ENCODE data around the gene SPATA31C2.
"Not testable (repeated sequence)": the region's sequence is repeated elsewhere in the genome, so short reads cannot be mapped to it uniquely, and the experiment has no call there.

Gene SPATA31C2

DNA sequence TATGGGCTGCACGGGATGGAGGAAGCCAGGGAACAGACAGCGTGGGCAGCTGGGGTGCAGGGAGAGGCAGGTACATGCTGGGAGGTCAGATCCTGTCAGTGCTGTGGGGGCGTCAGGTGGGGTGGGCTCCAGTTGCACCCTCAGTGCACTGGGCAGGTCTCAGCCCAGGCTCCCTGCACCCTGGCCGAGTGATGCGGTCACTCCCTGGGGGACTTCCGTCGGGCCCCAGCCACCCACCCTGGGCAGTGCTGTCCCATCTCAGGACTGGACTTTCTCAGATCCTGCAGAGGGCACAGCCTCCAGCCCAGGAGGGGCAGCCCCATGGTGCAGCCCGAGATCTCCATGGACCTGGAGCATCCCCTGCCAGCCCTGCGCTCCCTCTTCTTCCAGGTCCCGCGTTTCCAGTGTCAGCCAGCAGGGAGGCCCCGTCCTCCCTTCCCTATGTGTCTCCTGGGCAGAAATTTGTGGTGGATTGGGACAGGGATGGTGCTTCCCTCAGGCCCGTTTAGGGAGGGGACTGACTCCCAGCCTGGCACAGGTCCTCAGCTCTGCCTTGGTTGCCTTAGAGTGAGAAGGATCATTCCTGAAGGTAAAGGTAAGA, 10.5 kb downstream of the SPATA31C2 start:
- DNase-seq (ENCODE audit: low read depth): not testable (repeated sequence)

DNA sequence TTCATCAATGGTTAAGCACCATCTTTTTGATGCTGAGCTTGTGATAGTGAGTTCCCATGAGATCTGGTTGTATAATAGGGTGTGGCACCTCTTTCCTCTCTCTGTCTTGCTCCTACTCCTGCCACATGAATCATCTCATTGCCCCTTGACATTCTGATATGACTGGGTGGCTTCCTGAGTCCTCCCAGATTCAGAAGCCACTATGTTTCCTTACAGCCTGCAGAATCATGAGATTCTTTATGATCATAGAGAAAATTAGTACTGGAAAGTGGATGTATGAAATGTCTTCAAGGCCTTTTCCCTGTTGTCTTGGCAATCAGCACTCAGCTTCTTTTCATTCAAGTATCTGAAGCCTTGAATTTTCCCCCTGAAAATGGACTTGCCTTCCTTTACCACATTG, 14.9 kb downstream of the SPATA31C2 start:
- not testable (repeated sequence) for DNase-seq (ENCODE audit: low read depth)

DNA sequence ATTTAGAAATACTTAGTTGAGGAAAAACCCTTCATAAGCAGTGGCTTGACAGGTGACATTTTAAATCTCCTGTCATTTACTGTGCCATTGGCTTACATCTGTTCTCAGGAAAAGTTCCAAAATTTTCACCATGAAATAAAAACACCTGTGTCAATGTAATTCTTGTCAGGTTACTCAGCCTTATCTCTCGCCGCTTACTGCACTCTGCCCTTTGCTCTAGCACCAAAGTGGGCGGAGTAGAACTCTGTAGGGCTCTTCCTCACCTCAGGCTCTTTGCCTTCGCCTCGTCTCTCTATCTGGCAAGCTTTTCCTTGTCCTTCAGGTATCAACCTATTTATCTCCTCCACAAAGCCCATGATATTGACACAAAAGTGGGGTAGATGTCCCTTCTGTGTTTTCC, 20.2 kb downstream of the SPATA31C2 start:
- not testable (repeated sequence) for DNase-seq (ENCODE audit: low read depth)

DNA sequence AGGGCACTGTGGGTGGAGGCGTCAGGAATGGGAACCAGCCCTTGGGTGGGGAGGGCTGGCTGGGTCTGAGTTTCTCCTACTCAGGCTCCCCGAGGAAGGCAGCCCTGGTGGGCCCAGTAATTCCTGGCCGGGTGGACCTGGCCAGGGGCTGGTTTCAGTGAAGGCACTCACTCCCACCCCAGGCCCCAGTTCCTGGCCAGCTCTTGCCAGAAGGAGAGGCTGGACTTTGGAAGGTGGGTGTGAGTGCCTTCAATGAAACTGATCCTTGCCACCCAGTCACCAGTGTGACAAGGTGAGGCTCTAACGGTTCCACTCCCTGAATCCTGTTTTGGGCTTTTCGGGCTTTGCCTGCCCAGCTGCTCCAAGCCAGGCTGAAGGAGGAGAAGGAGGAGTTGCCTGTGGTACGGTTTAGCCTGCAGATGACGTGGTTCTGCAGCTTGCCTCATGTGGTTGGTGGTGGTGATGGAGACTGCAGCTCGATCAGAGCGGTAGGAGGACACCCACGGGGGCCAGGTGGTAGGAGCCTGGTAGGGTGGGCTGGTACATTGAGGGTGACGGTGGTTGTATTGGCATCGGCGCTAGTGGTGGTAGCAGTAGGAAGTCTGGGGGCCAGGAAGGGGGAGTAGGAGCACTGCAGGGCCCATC, 23.2 kb downstream of the SPATA31C2 start:
- not testable (repeated sequence) for DNase-seq (ENCODE audit: low read depth)

DNA sequence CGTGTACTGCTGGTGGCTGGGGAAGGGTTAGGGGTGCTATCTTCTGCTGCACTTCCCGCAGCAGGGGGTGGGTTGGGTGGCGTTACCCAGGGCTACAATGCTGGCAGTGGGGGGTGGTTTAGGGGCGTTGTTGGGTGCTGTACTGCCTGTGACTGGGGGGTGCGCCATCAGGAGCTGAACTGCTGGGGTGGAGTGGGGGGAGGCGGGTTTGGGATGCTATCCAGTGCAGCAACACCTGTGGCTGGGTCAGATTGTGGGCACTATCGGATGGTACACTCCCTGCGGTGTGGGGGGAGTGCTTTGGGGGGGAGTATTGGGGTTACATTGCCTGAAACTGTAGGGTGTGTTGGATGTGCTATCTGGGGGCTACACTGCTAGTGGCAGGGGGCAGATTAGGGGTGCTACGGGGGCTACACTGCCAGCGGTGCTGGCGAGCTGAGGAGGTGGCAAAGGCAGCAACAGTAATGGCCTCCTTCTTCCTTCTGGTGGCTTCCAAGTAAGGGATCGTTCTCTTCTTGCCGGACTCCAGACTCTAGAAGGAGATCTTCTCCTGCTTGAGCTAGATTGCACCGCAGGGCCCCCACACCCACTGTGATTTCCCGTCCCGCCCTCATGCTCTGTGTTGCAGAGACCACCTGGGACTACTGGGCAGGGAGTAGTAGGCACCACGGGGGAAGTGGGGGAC, 23.9 kb downstream of the SPATA31C2 start:
- DNase-seq (ENCODE audit: low read depth): not testable (repeated sequence)

DNA sequence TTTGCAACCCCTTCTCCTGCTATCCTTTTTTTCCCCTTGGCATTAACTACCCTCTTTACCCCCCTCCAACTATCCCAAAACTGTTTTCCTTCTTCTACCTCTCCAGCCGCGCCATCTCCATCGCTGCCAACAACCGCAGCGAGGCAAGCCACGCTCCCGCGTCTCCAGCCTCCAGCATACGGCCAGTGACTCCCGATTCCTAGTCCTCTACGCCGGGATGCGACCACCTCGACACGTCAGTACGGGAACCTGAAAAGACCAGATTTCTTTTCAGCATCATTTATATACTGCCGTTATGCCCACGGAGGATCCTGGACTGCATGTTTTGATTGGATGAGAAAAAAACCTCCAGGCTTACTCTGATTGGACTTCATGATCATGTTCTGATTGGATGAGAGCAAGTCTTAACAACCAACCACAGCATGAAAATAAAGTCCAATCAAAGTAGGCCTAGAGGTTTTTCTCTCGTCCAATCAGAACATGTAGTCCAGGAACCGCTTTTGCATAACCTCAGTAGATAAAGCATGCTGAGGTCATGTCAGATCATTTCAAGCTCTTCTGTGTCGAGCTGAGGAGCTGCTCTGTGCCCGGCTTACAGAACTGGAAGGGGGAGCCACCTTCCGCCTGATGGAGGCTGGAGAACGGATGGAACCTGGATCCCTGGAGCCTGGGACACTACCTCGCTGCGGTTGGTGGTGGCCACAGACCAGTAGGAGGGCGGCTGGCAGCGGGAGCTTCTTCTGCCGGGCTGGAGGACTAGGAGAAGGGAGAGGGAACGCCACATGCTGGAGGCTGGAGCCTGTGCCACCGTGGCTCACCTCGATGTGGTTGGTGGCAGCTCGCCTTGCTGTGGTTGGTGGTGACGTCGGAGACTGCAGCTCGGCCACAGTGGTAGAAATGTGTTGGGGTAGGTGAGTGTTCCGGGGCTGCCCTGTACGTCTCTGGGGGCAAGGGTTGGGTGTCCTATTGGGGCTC, 24.8 kb downstream of the SPATA31C2 start:
- not testable (repeated sequence) for DNase-seq (ENCODE audit: low read depth)

DNA sequence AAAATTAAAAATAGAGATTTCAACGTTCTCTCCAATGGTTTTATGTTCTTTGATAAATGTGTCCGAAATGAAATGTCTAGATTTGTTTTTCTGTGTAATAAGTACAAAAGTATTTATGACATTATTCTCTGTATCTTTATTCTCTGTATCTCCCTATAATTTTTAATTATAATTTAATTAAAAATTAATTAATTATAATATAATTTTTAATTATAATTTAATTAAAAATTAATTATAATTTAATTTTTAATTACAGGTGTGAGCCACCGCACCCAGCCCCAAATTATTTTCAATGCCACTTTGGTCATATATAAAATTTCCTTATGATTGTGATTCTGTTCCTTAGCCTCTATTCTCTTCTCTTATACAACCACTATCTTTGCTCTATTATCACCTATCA, 28.2 kb downstream of the SPATA31C2 start:
- no peak for DNase-seq (ENCODE audit: low read depth)

DNA sequence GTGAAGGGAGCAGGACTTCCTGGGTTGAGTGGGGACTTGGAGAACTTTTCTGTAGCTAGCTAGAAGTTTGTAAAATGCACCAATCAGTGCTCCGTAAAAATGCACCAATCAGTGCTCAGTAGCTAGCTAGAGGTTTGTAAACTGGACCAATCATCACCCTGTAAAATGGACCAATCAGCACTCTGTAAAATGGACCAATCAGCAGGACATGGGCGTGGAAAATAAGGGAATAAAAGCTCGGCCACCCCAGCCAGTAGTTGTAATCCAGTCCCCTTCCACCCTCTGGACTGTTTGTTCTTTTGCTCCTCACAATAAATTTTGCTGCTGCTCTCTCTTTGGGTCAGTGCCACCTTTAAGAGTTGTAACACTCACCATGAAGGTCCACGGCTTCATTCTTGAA, 29.5 kb downstream of the SPATA31C2 start:
- no peak for DNase-seq (ENCODE audit: low read depth)

DNA sequence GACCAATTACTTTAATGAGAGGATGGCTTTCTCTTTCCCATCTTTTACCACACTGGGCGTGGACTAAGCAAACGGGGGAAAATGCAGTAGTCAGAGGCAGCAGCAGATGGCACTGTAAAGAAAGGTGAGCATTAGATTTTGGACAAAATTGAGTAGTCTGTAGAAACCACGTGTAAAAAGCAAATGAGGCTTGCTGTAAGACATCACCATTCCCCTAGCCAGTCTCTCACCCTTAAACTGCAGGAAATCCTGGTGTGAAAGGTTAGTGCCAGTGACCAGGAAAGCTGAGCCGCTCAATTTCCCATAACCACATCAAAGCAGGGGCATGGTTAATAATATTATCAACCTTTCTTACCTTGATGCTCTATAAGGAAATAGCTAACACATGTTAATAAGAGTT, 31.8 kb downstream of the SPATA31C2 start:
- peak; percentile 40 for DNase-seq (ENCODE audit: low read depth)

DNA sequence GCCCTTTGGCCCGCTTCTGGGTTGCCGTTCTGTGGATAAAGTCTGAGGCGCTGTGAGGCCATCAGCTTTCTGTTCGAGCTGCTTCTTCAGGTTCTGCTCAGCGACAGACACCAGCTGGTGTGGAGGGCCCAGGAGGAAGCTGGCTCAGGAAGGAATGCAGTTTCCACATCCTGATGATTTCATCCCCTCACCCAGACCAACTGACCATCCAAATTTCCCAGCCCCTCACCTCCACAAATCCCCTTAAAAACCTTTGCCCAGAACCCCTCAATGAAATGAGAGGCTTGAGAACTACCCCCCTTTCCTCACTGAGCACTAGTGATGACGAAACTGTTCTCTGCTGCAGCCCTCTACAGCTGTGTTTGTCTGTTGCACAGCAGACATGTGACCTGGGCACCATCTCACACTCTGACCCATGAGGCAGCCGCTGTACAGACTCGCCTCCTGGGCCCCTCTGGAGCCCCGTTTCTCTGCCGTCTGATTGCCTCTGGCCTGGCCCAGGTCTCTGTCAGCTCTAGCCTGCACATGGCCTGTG, 45.4 kb downstream of the SPATA31C2 start:
- peak; percentile 68 for DNase-seq (ENCODE audit: low read depth)

DNA sequence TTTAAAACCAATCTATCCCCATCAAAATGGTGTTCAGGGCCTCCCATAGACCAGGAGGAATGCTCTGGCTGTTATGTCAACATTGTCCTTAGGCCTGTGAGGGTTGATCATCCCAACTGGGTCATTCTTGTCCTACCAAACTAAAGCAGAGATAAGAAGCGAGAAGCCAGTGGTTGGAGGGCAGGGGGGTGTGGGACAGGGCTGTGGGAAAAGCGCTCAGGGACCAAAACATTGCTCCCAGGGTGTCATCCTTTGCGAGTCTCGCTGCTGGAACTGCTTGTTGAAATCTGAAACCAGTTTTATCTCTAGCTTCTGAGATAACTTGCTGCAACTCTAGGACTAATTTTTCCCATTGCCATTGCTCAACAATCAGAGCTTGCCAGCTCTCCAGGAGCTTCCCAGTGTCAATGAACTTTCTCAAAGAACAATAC, 48.1 kb downstream of the SPATA31C2 start:
- peak; percentile 80 for DNase-seq (ENCODE audit: low read depth)

DNA sequence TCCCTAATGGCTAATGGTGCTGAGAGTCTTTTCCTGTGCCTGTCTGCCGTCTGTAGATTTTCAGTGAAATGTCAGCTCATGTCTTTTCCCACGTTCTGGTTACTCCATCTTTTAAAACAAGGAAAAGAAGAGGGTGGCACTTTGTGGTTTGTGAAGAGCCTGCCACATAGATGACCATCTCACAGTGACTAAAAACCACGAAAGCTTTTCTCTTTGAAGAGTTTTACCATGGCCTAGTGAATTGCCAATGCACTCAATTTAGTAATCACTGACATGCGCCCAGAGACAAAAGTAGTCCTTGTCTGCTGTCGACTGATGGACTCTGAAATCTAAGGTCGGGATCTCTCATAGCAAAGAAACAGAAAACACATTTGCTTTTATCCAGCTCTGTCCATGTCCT, 50.4 kb downstream of the SPATA31C2 start:
- DNase-seq (ENCODE audit: low read depth): no peak

DNA sequence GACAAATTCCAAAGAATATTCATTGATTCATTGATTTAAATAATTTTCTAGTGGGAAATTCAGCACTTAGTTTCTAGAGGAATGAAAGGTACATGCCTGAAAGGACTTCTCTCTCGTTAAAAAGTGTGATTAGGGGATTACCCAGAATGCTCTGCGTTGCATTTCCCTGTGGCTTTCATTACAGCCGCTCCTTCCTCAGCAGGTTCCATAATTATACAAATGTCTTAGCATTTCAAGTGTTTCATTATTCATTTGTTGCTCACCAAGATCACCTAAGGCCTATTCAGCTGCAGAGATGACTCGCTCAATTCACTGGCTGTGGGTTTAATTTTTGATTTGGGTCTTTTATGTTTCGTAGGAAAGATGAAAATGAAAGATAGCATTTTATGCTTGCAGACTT, 52.8 kb downstream of the SPATA31C2 start:
- DNase-seq (ENCODE audit: low read depth): no peak

DNA sequence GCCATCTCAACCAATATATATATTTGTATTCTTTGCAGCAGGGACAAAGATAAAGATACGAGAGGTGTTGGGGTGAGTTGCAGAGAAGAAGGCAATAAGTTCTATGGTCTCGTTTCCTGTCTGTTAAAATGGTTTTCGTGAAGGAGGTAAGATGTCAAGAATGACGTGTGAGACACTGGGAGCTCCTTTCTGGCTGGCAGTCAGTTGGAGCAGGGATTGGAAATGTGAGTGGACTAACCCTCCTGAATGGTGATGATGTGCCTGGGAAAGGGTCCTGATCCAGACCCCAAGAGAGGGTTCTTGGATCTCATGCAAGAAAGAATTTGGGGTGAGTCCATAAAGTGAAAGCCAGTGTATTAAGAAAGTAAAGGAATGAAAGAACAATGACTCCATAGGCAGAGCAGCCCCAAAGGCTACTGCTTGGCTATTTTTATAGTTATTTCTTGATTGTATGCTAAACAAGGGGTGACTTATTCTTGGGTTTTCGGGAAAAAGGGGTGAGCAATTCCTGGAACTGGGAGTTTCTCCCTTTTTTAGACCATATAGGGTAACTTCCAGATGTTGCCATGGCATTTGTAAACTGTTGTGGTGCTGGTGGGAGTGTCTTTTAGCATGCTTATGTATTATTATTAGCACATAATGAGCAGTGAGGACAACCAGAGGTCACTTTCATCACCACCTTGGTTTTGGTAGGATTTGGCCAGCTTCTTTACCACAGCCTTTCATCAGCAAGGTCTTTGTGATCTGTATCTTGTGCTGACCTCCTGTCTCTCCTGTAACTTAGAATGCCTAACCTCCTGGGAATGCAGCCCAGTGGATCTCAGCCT, 53.7 kb downstream of the SPATA31C2 start:
- no peak for DNase-seq (ENCODE audit: low read depth)
